T follicular helper cell (primary cell): ENCODE results near the gene C10orf95.

Source experiments
- DNase-seq: peaks from one replicate; pipeline ENCODE4 v3.0.0-alpha.2; 2020; ENCODE audit warnings: low read depth

The C10orf95 gene

GRCh38 chr10:102416283-102416682 lies 35.1 kb downstream of the C10orf95 start:
- no peak for DNase-seq

GRCh38 chr10:102414749-102415148 lies 36.6 kb downstream of the C10orf95 start:
- no peak for DNase-seq

- DNase-seq: no peak
Measured at GRCh38 chr10:102413806-102414561, 37.4 kb downstream of the C10orf95 start.

GRCh38 chr10:102413053-102413705 lies 38.2 kb downstream of the C10orf95 start:
- no peak for DNase-seq

- no peak for DNase-seq
Measured at GRCh38 chr10:102412293-102412692, 39.0 kb downstream of the C10orf95 start.

- no peak for DNase-seq
Measured at GRCh38 chr10:102411341-102412255, 39.7 kb downstream of the C10orf95 start.

- DNase-seq: no peak
Measured at GRCh38 chr10:102410429-102411073, 40.8 kb downstream of the C10orf95 start.

- no peak for DNase-seq
Measured at GRCh38 chr10:102409604-102410428, 41.5 kb downstream of the C10orf95 start.

GRCh38 chr10:102408728-102409603 lies 42.4 kb downstream of the C10orf95 start:
- DNase-seq: peak; percentile 65

- DNase-seq: no peak
Measured at GRCh38 chr10:102408131-102408727, 43.1 kb downstream of the C10orf95 start.

- no peak for DNase-seq
Measured at GRCh38 chr10:102407425-102408130, 43.8 kb downstream of the C10orf95 start.

GRCh38 chr10:102406815-102407214 lies 44.5 kb downstream of the C10orf95 start:
- no peak for DNase-seq

- DNase-seq: no peak
Measured at GRCh38 chr10:102405632-102406031, 45.7 kb downstream of the C10orf95 start.

GRCh38 chr10:102405108-102405571 lies 46.2 kb downstream of the C10orf95 start:
- no peak for DNase-seq

GRCh38 chr10:102404361-102405107 lies 46.8 kb downstream of the C10orf95 start:
- no peak for DNase-seq

GRCh38 chr10:102403115-102403514 lies 48.2 kb downstream of the C10orf95 start:
- no peak for DNase-seq

- DNase-seq: no peak
Measured at GRCh38 chr10:102402512-102402896, 48.8 kb downstream of the C10orf95 start.
